SIG-M5 treated with dmso at 0.1 percent for 504 hours (cell line): ENCODE data around the gene HYAL1.

ENCODE experiments used
- DNase-seq: peaks from one replicate; lab custom pipeline; 2025; ENCODE audit not compliant: unreplicated experiment; lab: John Stamatoyannopoulos, UW

Gene HYAL1

GRCh38 chr3:50334339-50335075, 31.1 kb upstream of the HYAL1 start:
- no peak for DNase-seq

GRCh38 chr3:50333744-50334328, 30.5 kb upstream of the HYAL1 start:
- DNase-seq, result no peak

GRCh38 chr3:50331364-50331907, 28.1 kb upstream of the HYAL1 start:
- no peak for DNase-seq

GRCh38 chr3:50330330-50330729, 27.0 kb upstream of the HYAL1 start:
- no peak for DNase-seq

- peak; percentile 95 for DNase-seq
Measured at GRCh38 chr3:50327943-50328691, 24.7 kb upstream of the HYAL1 start, which contains the start of gene TUSC2. TUSC2 (minus strand) TSS chr3:50328223; CDS start chr3:50328099, 124 bp downstream.

GRCh38 chr3:50327129-50327528, 23.8 kb upstream of the HYAL1 start:
- no peak for DNase-seq

- DNase-seq, result no peak
Measured at GRCh38 chr3:50326182-50326541, 22.8 kb upstream of the HYAL1 start.

- DNase-seq, result no peak
Measured at GRCh38 chr3:50325497-50326181, 22.3 kb upstream of the HYAL1 start.

- no peak for DNase-seq
Measured at GRCh38 chr3:50325113-50325480, 21.7 kb upstream of the HYAL1 start.

- peak; percentile 55 for DNase-seq
Measured at GRCh38 chr3:50324351-50325112, 21.2 kb upstream of the HYAL1 start.

GRCh38 chr3:50323614-50324199, 20.3 kb upstream of the HYAL1 start:
- no peak for DNase-seq

- DNase-seq, result no peak
Measured at GRCh38 chr3:50323092-50323600, 19.8 kb upstream of the HYAL1 start.

- no peak for DNase-seq
Measured at GRCh38 chr3:50322386-50323091, 19.2 kb upstream of the HYAL1 start, which contains the start of gene HYAL2. HYAL2 (minus strand) TSS chr3:50322745; CDS start chr3:50320489, 2,256 bp downstream.

- DNase-seq, result no peak
Measured at GRCh38 chr3:50322115-50322385, 18.7 kb upstream of the HYAL1 start.

GRCh38 chr3:50321336-50322114, 18.2 kb upstream of the HYAL1 start:
- peak; percentile 84 for DNase-seq

GRCh38 chr3:50320853-50321335, 17.5 kb upstream of the HYAL1 start:
- peak; percentile 43 for DNase-seq

- DNase-seq, result no peak
Measured at GRCh38 chr3:50319894-50320625, 16.7 kb upstream of the HYAL1 start.
